Camera-type eye (tissue), 1 donor: ENCODE measurements around the gene USP17L29. TPM values are rescaled to one million over a fixed set of nuclear protein-coding genes. Genes with fewer than 3 reads are reported as not detected.

Experiments used
- total RNA-seq: library from RNA; depleted of rRNA; stranded (reverse); fragments of >200 nt; gene quantifications from one replicate; pipeline ENCODE4 v1.2.3, GENCODE V29; 2014

The USP17L29 gene
- not detected for total RNA-seq

GRCh38 chr4:9353338-9353737 lies at the start of gene USP17L29:
Gene USP17L29, plus strand, starts transcription at chr4:9353638. Its CDS starts 0 bp downstream, at chr4:9353638.

GRCh38 chr4:9324865-9325264 lies 28.6 kb upstream of the USP17L29 start, which contains the start of gene USP17L24:
Gene USP17L24, plus strand, starts transcription at chr4:9325165. Its CDS starts 0 bp downstream, at chr4:9325165.

GRCh38 chr4:9329611-9330010 lies 23.8 kb upstream of the USP17L29 start, which contains the start of gene USP17L25:
Gene USP17L25, plus strand, starts transcription at chr4:9329911. Its CDS starts 0 bp downstream, at chr4:9329911.

GRCh38 chr4:9334358-9334757 lies 19.1 kb upstream of the USP17L29 start, which contains the start of gene USP17L26:
Gene USP17L26, plus strand, starts transcription at chr4:9334658. Its CDS starts 0 bp downstream, at chr4:9334658.

GRCh38 chr4:9339103-9339502 lies 14.3 kb upstream of the USP17L29 start, which contains the start of gene USP17L5:
Gene USP17L5, plus strand, starts transcription at chr4:9339403. Its CDS starts 0 bp downstream, at chr4:9339403.

GRCh38 chr4:9343848-9344247 lies 9.6 kb upstream of the USP17L29 start, which contains the start of gene USP17L27:
Gene USP17L27, plus strand, starts transcription at chr4:9344148. Its CDS starts 0 bp downstream, at chr4:9344148.

GRCh38 chr4:9348593-9348992 lies 4.8 kb upstream of the USP17L29 start, which contains the start of gene USP17L28:
Gene USP17L28, plus strand, starts transcription at chr4:9348893. Its CDS starts 0 bp downstream, at chr4:9348893.

GRCh38 chr4:9362829-9363228 lies 9.4 kb downstream of the USP17L29 start, which contains the start of gene USP17L30:
Gene USP17L30, plus strand, starts transcription at chr4:9363129. Its CDS starts 0 bp downstream, at chr4:9363129.

Other genes starting within 250 kb of the USP17L29 start
- not detected for gene FAM90A26, start 183.2 kb upstream of the USP17L29 start, total RNA-seq
- gene USP17L10, start 143.0 kb upstream of the USP17L29 start, total RNA-seq, result not detected
- not detected for gene USP17L11, start 138.2 kb upstream of the USP17L29 start, total RNA-seq
- gene USP17L12, start 133.5 kb upstream of the USP17L29 start, total RNA-seq, result not detected
- gene USP17L13, start 128.7 kb upstream of the USP17L29 start, total RNA-seq, result not detected
- not detected for gene USP17L15, start 119.3 kb upstream of the USP17L29 start, total RNA-seq
- not detected for gene USP17L17, start 109.8 kb upstream of the USP17L29 start, total RNA-seq
- gene USP17L18, start 105.0 kb upstream of the USP17L29 start, total RNA-seq, result not detected
- not detected for gene USP17L19, start 100.3 kb upstream of the USP17L29 start, total RNA-seq
- gene USP17L20, start 95.5 kb upstream of the USP17L29 start, total RNA-seq, result not detected
- not detected for gene USP17L21, start 90.8 kb upstream of the USP17L29 start, total RNA-seq
- not detected for gene USP17L22, start 86.0 kb upstream of the USP17L29 start, total RNA-seq
- gene USP17L24, start 28.5 kb upstream of the USP17L29 start, total RNA-seq, result not detected
- not detected for gene USP17L25, start 23.7 kb upstream of the USP17L29 start, total RNA-seq
- gene USP17L26, start 19.0 kb upstream of the USP17L29 start, total RNA-seq, result not detected
- not detected for gene USP17L5, start 14.2 kb upstream of the USP17L29 start, total RNA-seq
- not detected for gene USP17L27, start 9.5 kb upstream of the USP17L29 start, total RNA-seq
- gene USP17L28, start 4.7 kb upstream of the USP17L29 start, total RNA-seq, result not detected
- gene USP17L30, start 9.5 kb downstream of the USP17L29 start, total RNA-seq, result not detected
- not detected for gene DEFB131A, start 90.8 kb downstream of the USP17L29 start, total RNA-seq